Measurements from ENCODE around the gene PRSS57.
"Not testable (repeated sequence)": the region's sequence is repeated elsewhere in the genome, so short reads cannot be mapped to it uniquely, and the experiment has no call there.

The PRSS57 gene

DNA sequence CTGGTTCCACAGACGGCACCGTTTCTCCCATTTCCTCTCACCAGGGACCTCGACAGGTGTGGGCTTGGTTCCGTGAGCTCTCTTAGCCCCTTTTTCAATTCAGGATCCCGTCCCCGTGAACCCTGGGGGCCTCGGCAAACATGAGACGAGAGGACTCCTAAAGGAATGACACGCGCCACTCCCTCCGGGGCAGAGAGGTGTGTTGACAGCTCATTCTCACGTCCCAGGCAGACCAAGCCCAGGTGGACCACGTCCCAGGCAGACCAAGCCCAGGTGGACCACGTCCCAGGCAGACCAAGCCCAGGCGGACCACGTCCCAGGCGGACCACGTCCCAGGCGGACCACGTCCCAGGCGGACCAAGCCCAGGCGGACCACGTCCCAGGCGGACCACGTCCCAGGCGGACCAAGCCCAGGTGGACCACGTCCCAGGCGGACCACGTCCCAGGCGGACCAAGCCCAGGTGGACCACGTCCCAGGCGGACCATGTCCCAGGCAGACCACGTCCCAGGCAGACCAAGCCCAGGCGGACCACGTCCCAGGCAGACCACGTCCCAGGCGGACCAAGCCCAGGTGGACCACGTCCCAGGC is 28.2 kb downstream of the PRSS57 start:
- DNase-seq: not testable (repeated sequence)

DNA sequence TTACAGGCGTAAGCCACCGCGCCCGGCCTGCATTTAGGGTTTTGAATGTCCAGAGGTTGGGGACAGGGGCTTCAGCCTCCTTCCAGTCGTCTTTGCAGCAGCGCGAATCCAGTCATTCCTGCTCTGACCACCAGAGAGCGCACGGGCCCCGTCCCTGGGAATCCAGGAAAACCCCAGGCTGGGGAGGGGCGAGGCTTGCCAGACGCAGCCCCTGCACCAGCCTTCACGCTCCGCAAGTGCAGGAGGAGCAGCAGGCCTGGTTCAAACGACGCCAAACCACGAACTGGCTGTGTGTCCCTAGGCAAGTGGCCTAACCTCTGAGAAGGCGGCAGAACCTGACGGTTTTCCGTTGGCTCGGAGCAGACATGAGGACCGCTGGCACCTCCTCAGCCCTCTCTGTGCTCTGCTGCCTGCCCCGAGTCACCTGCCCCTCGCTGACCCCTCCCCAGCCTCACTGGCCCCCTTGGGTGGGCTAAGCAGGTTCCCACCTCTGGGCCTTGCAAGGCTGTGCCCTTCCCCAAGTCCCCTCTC is 30.3 kb downstream of the PRSS57 start:
- peak; percentile 90 for DNase-seq

DNA sequence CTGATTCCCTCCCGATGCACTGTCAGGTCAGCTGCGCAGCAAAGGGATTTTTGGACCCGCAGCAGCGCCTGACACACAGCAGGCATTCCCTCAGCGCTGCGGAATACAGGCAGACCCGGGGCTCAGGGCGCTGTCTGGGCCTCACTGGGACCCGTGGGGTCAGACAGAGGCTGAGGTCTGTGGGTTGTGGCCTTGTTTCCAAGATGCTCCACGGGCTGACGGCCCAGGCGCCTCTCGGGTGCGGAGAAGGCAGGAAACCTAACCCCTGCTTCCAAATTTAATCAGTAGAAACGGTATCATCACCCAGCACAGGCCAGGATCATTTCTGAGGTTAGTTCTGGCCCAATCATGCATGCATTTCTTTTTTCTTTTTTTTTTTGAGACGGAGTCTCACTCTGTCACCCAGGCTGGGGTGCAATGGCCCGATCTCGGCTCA is 31.6 kb downstream of the PRSS57 start:
- DNase-seq: no peak

DNA sequence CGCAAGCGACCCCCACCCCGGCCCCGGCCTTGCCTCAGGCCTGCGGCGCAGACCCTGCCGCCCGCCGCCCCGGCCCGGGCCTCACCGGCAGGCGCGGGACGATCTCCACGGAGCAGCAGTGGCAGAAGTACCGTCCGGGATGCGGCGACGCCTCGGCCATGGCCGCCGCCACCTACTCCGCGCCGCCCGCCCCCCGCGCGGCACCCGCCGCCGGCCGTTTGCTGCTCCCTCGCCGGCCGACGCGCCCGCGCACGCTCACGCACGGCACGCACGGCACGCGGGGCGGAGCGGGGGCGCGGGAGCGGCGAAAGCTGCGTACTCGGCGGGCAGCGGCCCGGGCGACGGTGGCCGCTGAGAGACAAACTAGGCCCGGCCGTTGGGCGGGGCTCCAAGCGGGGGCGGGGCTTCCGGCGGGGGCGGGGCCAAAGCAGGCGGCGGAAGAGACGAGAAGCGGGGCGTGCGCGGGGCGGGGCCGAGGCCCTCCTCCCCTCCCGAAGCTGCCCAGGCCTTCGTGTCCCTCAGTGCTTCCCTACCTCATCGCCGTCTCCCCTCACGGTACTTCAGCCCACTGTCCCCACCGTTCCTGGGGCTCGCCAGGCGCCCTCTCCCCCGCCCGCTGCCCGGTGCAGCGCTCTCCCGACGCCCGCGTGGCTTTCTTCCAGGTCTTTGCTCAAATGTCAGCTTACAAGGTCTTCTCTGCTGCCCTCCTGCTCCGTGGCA is 32.1 kb downstream of the PRSS57 start, which contains the start of gene RNF126:
TSS of gene RNF126 (minus strand) at position 253 of the 720 bp plus-strand sequence. CDS start at position 160, 93 bp downstream.
- peak; percentile 96 for DNase-seq

DNA sequence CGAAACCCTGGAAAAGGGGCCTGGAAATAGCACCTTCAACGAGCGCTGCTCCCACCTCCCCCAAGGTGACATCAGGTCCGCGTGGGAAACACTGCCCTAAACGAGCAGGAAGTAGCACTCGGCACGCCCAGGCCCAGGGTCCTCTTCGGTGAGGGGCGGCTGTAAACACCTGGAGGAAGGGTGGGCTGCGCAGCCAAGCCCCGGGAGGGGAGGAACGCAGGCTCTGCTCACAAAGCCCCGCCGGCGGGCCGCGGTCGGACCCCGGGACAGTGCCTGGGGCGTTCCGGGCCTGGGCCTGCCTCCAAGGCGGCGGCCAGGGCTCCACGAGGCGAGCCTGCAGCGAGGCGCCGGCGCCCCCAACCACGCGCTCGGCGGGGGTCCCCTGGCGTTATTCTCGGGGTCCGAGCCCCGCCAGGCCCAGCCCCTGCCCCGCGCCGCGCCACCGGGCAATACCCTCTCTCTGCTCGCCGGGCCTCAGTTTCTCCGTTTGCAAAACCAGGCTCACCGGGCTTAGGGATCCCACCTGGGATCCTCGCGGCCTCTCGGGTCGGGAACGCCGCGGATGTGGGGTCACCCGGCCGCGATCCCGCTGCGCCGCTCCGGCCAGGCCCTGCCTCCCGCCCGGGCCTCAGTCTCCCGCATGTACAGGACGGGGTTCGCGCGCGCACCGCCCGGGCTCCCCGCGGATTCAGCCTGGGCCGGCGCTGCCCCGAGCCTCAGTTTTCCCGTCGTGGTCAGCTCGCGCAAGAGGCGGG is 32.9 kb downstream of the PRSS57 start:
- DNase-seq: no peak

DNA sequence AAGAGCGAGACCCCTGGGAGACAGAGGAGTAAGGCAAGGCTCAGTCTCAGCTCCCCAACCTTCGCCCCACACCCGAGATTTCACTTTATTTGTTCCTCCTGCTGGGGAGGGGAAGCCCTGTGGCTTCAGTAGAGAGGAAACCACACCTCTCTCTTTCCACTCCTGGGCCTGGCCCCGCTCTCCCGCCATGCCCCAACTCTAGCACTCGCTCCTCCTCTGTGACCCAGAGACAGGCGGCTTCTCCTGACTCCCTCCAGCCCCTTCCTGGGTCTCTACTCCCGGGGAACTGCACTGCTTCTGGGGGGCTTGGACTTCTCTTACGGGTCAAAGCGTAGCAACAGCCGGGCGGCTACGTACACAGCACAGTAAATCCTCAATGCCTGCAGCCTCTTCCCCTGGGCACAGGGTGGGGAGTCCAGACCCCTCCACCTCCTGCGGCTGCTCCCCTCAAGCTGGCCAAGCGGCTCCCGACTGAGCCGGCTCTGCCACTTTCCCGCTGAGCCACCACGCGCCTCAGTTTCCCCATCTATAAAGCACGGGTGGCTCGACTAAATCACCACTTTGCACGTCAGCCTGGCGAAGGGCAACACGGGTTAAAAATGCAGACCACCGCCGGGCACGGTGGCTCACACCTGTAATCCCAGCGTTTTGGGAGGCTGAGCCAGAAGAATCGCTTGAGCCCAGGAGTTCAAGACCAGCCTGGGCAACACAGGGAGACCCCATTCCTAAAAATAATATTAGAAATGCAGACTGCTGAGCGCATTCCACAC is 33.6 kb downstream of the PRSS57 start:
- DNase-seq: no peak

DNA sequence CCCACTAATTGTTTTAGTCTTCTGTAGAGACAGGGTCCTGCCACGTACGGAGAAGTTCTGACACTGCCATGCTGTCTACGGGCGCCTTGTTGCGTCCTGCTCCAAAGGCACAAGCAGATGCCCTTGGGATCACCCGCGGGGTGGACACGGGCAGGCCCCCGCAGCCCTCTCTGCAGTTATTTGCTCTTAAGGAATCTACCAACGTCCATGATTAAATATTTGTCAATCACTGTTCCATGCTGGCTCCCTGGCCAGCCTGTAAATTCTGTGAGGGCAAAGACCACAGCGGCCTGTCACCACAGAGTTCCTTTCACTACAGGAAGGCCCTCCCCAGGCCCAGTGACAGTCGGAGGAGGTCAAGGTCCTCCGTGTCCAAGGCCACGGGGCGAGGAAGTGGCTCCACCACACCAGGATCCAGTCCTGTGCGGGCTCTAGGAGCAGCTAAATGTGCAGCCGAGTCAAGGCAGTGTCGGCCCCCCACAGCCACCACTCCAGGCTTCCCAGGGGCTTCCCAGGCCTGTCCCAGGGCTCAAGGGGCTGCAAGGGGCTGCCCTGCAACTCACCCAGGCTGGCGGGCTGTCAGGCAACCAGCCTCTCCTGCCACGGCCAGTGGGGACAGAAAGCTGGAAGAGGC is 34.3 kb downstream of the PRSS57 start:
- DNase-seq: no peak

DNA sequence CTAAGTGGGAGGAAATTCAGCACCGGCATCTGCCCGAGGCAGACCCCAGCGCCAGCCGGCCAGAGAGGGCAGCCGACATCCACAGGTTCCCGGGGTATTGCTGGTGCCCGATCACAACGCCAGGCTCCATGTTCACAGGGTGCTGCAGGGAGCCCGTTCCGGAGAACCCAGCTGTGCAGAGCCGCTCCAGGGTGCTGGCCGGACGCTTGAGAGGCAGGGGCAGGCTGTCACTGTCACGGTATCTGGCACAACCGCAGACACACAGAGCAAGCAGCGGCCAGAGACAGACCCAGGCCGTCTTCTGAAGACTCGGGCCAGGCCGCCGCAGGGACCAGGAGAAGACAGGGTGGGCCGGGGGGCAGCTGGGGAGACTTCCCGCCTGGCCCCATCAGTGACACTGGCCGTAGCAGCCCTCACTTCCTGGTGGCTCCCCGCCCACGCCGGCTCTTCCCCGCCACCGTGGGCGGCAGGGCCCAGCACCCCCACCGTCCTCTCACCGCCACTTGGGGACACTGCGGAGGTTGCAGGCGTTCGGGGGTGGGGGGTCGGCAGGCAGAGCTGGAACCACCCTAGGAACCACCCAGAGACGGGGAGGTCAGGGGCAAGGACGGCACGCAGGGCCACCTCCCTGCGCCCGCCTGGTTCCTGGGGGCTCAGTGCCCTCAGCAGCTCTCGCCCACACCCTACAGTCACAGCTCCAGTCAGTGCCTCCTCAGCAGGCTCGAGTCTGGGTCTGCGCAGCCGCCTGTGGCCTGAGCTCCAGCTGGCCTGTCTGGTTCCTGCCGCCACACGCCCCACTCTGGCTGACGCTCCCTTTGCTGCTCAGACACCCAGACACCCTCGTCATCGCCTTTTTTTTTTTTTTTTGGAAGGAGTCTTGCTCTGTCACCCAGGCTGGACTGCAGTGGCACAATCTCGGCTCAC is 36.1 kb downstream of the PRSS57 start:
- DNase-seq: no peak

DNA sequence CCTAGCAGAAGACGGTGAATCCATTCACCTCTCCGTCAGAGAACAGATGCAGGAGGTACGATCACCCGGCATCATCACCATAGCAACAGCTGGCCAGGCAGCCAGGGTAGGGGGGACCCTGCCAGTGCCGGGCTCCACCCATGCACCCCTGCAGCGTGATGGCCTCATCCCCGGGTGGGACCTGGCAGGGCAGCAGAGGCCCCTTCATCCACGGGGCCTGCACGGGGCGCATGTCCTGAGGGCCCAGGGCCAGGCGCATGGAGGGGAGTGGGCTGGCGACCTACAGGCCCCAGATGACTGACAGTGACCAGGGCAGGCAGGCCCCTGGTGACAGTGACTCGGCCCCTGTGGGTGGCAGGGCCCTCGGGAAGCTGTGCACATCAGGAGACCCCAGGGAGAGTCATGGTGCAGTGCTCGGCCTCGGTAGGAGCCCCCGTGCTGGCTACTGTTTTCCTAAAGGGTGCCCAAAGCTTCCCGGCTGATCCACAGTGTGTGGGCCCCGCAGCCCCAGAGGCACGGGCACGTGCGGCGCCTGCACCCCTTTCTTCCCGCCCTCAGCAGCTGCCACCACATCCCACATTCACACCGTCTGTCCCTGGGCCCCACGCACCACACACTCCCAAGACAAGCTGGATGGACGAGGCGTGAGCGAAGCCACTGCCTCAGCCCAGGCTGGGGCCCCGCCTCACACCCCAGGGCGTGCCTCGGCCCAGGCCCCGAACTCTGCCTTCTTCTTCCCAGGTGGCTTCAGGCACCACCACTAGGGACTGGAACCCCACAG is 37.0 kb downstream of the PRSS57 start:
- no peak for DNase-seq

DNA sequence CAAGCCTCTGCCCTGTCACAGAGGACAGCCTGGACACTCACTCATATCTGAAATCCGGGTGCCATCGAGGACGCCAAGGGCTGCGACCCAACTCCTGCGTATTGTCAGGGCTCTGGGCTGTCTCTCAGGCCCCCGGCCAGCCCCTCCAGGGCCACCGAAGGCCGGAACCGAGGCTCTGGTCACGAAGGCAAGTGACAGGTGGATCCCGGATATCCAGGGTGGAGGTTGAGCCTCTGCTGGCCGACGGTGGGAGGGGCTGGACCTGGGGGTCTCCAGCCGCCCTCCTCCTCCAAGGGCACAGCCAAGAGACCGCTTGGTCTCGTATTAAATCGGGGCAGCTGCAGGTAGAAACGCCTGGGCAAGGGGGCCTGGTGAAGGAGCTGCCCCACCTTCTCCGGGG is 37.6 kb downstream of the PRSS57 start:
- DNase-seq: no peak

DNA sequence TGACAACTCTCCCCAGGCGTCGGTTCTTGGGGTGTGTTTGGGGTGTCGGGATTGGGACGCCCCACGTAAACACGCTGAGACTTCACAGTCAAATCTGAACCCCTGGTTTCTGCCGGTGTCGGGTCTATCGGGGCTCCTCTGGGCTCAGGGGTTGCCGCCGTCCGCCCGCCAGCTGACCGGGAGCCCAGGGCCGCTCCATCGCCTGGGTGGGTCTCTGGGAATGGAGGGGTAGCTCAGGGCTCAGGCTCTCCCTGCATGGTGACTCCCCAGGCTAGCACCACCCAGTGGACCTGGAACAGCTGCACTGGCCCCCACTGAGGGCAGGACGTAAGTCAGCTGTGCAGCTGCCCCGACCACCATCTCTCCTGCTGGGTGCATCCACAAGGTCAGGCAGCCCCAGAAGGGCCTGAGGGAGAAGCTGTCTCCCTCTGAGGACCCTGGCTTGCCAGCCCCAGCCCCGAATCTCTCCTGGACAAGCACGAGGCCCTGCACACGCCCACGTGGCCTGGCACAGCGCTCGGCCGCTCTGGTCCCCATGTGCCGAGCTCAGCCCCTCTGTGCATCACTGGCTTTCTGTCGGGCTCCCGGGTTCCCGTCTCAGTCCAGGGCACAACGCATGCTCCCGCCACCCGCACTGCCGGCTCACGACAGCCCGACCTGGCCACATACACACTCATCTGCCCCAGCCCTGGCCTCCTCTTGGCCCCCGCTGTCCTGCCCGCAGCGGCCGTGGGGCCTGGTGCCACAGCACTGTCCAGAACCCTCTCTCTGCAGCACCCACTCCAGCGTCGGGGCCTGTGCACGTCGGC is 38.3 kb downstream of the PRSS57 start:
- no peak for DNase-seq

DNA sequence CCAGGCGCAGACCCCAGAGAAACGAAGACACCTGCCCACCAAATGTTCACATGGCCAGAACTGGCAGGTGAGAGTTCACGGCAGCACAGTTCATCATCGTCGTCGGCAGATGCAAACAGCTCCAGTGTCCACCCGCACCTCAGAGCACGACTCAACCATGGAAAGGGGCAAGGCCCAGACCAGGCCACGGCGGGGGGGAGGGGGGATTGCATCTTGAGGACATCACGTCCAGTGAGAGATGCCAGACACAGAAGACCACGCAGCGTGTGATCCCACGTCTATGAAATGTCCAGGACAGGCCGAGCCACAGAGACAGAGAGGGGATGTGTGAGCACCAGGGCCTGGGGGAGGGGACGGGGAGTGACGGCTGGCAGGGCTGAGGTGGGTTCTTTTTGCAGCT is 39.6 kb downstream of the PRSS57 start:
- DNase-seq: no peak

DNA sequence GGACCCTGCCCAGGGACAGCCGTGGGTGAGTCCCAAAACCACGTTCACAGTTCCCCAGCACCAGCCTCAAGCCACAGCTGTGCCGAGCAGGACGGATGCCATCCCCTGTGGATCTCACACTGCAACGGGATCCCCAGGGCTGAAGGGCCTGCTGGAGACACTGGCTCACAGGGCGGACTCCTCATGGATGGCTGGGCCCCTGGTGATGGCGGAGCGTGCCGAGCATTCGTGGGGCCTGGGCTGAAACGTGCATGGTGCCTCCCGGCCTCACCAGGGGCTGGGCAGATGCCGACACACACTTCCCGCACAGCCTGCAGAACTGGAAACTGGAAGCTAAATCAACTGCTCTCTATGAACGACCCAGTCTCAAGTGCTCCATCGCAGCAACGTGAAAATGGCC is 41.8 kb downstream of the PRSS57 start:
- DNase-seq: peak; percentile 20

DNA sequence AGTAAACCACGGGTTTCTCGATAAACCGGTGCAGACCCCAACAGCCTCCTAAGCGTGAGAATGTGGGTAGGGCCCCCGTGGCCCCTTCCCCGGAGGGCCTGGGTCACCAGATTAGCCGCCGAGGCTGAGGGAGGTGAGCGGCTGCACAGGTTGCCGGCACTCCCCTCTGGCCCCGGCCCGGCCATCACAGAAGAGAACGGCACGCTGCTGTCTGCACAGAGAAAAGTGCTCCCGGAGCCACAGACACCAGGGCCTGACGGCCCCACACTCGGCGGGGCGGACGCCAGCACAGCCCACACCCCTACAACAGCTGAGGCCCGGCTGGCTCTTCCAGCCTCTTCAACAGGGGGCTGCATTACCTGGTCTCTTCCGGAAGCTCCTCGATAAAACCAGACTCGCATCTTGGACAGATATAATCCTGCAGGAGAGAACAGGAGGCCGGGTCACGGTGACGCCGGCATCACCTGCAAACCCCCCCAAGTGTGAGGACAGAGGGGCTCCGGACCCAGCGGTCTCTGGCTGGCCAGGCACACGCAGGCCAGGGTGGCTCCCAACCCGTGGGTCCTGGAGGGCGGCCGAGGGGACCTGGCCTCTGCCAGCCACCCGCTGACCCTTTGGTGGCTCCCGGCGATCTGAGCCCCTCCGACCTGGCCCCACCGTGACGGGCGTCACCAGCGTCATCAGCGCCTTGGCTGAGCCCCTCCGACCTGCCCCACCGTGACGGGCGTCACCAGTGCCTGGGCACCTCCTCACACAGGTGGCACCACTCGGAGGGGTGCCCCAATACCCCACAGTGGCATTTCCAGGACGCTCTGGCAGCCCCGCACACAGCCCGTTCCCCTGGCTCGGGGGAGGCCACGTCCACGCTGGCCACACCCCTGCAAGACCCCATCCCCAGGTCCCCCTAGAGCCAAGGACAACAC is 42.5 kb downstream of the PRSS57 start:
- DNase-seq: peak; percentile 20

DNA sequence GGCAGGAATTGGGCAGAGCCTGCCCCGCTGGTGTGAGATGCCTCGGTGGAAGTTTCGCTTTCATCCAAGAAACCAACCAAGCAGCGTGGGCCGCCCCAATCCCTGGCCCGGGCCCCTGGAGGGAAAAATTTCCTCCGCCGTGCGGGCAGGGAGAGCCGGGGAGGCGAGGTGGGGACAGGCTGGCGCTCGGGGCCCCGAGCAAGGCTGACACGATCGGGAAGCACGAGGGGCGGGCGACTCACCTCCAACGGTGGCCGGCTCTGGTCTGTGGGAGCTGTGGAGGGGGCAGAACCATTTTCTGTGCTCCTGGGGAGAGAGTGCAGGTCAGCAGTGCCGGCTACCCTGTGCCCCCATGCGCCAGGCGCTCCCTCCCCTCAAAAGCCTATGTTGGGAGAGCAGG is 43.3 kb downstream of the PRSS57 start:
- DNase-seq: peak; percentile 20

DNA sequence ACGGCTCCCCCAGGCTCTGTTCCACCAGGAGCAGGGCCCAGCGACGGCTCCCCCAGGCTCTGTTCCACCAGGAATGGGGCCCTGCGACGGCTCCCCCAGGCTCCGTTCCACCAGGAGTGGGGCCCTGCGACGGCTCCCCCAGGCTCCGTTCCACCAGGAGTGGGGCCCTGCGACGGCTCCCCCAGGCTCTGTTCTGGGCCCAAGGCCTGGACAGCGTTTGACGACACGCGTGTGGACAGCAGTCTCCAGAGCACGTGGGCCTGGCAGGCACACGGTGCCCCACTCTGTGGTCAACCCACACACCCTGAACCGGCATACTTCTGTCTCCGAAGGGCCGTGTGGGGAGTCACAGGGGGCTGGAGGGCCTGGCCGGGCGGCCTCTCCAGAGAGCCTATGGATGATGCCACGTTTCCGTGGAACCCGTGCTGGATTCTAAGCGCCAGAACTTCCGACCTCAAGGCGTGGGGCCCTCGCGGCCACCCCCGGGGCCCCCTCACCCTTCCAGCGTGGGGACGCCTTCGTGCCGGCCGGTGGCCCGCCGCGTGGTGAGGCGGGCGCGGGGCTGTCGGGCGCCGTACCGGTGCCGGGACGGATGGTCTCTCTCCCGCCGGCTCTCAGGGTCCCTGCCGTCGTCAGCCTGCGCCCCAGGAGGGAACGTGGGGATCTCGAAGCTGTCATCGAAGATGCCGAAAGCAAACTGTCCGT is 44.0 kb downstream of the PRSS57 start:
- DNase-seq: peak; percentile 16

DNA sequence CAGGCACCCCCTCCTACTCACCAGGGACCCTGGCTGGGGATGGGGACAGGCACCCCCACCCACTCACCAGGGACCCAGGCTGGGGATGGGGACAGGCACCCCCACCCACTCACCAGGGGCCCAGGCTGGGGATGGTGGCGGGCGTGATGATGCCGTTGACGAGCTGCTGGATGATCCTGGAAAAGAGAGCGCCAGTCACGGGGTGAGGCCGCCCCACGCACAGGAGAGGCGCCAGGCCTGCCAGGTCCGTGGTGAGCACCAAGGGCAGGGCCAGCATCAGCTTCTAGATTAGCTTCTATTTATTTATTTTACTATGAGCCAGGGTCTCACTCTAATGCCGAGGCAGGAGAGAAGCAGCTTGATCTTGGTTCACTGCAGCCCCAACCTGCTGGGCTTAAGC is 45.1 kb downstream of the PRSS57 start:
- peak; percentile 13 for DNase-seq
